ENCODE data around the gene CTLA4.
"Not testable (repeated sequence)": the region's sequence is repeated elsewhere in the genome, so short reads cannot be mapped to it uniquely, and the experiment has no call there.

- not testable (repeated sequence) for TF ChIP-seq YY1 (IDR thresholded peaks at IDR 0.05; ENCODE audit: insufficient read depth, insufficient read length); SUZ12 (IDR thresholded peaks at IDR 0.05; ENCODE audit: extremely low read depth, insufficient read depth, insufficient read length); ZNF274 (IDR thresholded peaks at IDR 0.05; ENCODE audit: low read depth, low read length)
Observed at GRCh38 chr2:203881185-203881584, 13.6 kb downstream of the CTLA4 start.
